Right forelimb (tissue), 1 donor: ENCODE data around the gene ENSA.
A peak's percentile ranks its signal among the peaks of the same experiment; 100 is the strongest.
"Not testable (repeated sequence)": the region's sequence is repeated elsewhere in the genome, so short reads cannot be mapped to it uniquely, and the experiment has no call there.

Source experiments
- DNase-seq: peaks from one replicate; pipeline ENCODE4 v3.0.0-alpha.2; 2018

The ENSA gene

DNA sequence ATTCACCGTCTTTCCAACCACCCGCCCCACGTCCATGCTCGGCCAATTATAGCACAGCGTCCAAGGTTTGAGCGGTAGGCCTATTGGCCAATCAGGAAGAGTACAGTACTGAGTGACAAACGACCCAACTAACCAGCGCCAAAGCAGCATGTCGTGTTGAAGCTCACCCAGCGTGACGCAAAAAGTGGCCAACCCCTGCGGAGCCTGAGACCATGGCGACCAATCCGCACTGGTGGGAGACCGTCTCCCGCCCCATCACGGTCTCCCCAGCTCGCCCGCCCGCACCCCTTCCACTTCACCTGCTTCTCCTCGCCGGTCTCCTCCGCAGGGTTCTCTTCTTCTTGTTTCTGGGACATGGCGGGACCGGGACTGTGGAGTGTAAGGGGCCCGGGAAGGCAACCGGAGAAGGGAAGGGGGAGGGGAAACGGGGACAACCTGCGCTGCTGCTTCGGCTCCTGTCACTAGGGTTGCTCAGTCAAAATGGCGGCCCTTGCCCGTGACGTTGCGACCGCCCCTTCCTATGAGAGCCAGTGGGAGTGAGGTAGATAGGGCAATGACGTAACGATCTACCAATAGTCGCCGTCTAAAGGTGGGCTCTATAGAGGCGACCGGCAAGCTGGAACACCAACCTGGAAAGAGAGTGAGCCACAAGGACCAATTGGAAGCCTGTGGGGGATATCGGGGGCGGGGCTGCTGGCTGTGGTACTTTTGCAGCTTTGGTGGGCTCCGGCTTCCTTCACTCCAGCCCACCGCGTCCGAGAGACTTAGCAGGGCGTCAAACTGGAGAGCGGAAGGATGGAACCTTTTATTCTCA lies at the start of gene ENSA:
TSS of gene ENSA (minus strand) at position 498 of the 814 bp plus-strand sequence. CDS start at position 356, 142 bp downstream.
- peak; percentile 97 for DNase-seq

DNA sequence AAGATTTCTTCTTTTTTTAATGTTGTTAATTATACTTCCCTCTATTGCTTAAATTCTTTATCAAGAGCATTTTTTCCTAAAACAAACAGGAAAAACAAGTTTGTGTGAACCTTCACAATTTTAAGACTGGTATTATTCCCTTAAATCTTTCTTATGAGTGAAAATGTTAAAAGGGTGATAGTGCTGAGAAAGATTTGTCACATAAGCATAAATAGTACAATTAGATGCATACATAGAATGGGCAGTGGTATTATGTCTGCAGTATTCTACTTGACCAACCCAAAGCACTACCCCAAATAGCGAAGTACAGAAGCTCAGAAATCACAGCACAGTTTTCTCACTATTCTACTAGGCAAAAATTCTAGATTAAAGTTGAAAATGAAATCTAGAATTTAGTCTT lies 49.6 kb upstream of the ENSA start:
- no peak for DNase-seq

DNA sequence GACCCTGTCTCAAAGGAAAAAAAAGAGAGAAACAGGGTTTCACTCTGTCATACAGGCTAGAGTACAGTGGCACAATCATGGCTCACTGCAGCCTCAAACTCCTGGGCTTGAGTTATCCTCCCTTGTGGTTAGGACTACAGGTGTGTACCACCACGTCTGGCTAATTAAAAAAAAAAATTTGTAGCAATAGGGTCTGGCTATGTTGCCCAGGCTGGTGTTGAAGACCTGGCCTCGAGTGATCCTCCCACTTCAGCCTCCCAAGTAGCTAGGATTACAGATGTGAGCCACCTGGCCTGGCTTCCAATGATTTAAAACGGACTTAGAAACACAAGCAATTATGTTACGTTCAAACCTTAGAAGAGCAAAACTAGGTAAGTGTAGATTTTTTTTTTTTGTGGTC lies 45.5 kb upstream of the ENSA start:
- DNase-seq, result no peak

GRCh38 chr1:150663321-150663720 lies 33.9 kb upstream of the ENSA start:
- DNase-seq, result no peak

DNA sequence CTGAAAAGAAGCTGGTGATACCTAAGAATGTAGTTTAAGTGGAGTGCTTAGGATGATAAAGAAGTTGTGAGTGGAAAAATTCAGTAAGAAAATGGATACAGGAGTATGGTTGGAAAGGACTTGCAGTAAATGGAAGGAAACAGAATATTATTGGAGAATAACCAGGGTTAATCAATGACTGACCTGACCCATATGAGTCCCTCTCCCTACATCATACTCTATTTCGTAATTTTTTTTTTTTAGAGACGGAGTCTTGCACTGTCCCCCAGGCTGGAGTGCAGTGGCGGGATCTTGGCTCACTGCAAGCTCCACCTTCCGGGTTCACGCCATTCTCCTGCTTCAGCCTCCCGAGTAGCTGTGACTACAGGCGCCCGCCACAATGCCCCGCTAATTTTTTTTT lies 33.4 kb upstream of the ENSA start:
- no peak for DNase-seq

GRCh38 chr1:150661156-150661555 lies 31.7 kb upstream of the ENSA start:
- no peak for DNase-seq

GRCh38 chr1:150660584-150660983 lies 31.2 kb upstream of the ENSA start:
- no peak for DNase-seq

DNA sequence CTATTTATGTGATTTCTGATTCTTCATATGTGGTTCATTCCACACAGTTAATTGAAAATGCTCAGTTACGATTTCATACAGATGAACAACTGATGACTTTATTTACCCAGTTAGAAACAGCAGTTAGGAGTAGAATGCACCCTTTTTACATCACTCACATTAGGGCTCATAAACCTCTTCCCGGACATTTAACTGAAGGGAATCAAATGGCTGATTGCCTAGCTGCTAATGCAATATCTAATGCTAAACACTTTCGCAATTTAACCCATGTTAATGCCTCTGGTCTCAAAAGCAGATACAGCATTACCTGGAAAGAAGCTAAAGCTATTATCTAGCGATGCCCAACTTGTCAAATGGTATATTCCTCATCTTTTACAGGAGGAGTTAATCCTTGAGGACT lies 27.7 kb upstream of the ENSA start:
- not testable (repeated sequence) for DNase-seq

DNA sequence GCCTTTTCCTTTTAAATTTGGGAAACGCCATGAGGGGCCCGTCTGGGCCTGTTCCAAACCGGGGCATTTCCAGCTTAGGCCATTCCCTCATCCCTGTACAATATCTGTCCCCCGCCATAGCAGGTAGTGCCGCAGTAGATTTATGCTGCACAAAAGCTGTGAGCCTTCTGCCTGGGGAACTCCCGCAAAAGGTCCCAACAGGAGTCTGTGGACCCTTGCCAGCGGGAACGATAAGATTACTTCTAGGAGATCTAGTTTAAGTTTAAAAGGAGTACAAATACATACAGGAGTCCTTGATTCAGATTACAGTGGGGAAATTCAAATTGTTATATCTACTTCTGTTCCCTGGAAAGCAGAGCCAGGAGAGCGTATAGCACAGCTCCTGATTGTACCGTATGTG lies 25.2 kb upstream of the ENSA start:
- not testable (repeated sequence) for DNase-seq

DNA sequence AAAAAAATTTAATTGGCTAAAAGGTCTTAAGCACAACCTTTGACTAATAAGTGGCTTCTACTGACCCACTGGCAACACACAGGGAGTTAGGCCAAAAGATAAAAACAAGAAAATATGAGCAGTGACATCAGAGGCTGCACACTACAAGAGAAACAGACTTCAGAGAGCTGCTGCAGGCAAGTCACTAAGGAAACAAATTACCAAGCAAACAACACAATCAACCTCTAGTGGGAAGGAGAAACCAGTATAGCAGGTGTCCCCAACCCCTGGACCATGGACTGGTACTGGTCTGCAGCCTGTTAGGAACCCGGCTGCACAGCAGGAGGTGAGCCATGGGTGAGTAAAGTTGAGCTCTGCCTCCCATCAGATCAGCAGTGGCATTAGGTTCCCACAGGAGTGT lies 20.8 kb upstream of the ENSA start:
- no peak for DNase-seq

GRCh38 chr1:150649441-150650075 lies 20.1 kb upstream of the ENSA start:
- no peak for DNase-seq

DNA sequence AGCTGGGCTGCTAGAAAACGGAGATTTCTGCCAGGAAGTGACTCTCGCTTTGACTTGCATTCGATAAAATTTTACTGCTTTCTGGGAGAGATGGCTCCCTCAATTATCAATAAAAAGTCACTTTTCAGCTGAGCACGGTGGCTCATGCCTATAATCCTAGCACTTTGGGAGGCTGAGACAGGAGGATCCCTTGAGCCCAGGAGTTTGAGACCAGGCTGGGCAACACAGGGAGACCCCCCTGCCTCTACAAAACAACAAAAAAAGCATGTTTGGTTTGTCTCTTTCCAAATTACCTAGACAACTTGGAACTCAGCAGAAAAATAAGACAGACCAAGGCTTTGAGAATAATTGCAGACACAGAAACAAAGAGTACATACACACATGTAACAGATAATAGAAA lies 12.9 kb upstream of the ENSA start:
- no peak for DNase-seq

- not testable (repeated sequence) for DNase-seq
Observed at GRCh38 chr1:150641126-150641815, 11.9 kb upstream of the ENSA start.

DNA sequence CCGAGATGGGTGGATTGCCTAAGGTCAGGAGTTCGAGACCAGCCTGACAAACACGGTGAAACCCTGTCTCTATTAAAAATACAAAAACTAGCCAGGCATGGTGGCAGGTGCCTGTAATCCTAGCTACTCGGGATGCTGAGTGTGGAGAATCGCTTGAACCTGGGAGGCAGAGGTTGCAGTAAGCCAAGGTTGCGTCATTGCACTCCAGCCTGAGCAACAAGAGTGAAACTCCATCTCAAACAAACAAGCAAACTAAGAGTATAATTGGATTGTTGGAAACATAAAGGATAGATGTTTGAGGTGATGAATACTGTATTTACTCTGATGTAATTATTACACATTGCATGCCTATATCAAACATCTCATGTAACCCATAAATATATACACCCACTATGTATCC lies 9.0 kb upstream of the ENSA start:
- not testable (repeated sequence) for DNase-seq

DNA sequence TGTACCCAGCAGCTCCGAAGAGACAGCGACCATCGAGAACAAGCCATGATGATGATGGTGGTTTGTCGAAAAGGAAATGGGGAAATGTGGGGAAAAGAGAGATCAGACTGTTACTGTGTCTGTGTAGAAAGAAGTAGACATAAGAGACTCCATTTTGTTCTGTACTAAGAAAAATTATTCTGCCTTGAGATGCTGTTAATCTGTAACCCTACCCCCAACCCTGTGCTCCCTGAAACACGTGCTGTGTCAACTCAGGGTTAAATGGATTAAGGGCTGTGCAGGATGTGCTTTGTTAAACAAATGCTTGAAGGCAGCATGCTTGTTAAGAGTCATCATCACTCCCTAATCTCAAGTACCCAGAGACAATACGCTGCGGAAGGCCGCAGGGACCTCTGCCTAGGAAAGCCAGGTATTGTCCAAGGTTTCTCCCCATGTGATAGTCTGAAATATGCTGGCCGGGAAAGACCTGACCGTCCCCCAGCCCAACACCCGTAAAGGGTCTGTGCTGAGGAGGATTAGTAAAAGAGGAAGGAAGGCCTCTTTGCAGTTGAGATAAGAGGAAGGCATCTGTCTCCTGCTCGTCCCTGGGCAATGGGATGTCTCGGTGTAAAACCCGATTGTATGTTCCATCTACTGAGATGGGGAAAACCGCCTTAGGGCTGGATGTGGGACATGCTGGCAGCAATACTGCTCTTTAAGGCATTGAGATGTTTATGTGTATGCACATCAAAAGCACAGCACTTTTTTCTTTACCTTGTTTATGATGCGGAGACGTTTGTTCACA lies 5.6 kb upstream of the ENSA start:
- not testable (repeated sequence) for DNase-seq

DNA sequence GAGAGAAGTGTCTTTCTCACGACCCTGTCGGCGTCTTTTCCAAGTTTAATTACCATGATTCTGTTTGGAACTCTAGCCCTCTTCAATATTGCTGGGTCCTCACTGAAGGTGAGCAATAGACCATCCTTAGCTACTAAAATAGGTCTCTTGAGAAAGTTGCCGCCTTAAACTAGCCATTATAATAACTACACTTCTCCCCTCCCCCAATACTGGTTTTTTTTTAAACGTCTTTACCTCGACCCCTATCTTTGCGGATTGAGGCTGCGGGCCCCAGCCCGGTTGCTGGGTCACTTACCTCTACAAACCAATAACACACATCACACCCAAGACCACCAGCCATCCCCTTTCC lies 672 bp downstream of the ENSA start:
- no peak for DNase-seq

DNA sequence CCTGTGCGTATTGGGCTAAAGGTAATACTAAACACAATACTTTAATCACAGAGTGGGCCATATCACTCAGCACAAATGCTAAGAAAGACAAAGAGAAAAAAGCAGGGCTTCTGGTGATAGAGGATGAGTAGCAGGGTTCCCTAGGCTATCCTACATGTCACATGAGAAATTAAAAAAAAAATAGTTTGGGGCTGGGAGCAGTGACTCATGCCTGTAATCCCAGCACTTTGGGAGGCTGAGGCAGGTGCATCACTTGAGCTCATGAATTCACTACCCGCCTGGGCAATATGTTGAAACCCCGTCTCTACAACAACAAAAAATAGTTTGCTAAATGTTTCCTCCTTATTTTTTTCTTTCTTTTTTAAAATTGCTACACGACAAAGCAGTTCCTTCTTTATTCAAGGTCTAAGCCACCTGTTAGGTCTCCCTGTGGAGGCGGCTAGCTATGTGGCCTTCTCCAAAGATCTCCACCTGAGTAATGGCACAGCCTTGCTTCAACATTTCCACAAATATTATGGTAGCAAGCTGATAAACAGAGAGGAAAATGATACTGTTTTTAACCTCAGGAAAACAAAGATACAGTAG lies 1.5 kb downstream of the ENSA start:
- no peak for DNase-seq

DNA sequence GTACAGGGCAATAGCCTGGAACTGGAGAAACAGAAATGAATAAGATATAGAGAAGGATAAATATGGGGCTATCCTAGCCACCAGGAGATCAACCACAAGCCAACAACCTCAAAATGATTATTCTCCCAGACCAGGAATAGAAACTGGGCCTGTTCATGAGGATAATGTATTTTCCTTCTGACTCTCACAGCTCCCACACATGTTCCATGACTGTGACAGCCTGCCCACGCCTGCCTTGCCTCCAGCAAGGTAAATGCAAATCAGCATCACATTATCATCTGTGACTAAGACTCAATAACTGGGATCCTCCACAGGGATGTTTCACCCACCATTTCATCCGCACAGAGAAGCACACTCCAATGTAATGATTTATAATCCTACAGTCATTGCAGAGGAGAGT lies 3.3 kb downstream of the ENSA start:
- DNase-seq, result no peak

DNA sequence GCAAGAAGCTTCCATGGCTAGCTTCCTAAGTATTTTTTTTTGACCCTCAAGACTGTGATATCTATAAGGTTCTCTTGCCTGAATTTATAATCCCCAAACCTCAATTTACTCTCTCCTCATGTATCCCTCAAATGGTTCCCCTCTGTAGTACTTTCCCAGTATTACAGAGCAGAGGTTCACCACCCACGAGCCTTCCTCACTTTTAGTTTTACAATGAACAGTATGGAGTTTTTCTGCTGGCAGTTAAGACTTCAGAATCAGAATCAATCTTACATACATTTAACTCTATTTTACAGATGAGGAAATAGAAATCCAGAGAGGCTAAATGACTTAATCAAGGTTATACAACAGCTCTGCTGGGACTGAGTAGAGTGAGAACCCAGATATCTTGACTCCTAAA lies 4.9 kb downstream of the ENSA start:
- not testable (repeated sequence) for DNase-seq

GRCh38 chr1:150624134-150624533 lies 5.3 kb downstream of the ENSA start:
- DNase-seq, result not testable (repeated sequence)

DNA sequence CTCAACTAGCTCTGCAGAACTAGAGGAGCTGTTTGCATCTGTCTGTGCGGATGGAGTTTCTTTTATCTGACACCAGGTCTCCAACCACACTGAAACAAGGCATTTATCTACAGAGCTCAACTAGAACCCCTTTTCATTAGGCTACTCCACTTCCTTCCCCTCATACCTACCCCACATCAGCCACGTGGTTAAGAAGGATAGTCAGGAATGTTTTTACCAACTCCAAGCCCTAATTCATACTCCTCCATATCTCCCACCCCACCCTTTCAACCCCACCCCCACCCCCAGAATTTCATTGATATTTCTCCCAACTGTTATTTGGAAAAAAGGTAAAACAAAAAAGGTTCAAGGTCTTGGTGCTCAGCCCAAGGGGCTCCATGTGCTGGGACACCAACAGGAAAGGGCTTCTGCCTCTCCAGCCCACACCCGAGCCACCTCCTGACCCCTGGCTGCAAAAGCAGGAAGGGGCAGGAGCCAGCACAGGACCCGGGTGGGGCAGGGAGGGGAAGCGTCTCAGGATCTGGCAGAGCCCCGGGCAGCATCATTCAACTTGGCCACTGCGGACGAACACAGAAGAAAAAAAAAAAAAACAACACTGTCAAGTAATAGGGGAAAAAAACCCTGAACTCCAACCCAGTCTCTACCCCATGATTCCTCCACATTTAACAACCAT lies 7.0 kb downstream of the ENSA start:
- DNase-seq, result no peak
